Gastroesophageal sphincter (tissue), 4 donors: Measurements from ENCODE around the gene SMIM22. TPM values are rescaled to one million over a fixed set of nuclear protein-coding genes. Genes with fewer than 3 reads are reported as not detected.

ENCODE experiments used
- ATAC-seq: fragments of 150-250 bp; one replicate; pipeline ENCODE4 v1.9.1; 2016; ENCODE audit warnings: mild to moderate bottlenecking, moderate library complexity
- H3K27ac ChIP-seq, 4 donors: fragments of 200-600 bp; sonication (generic) in 3 of 4; 1 replicate in 3 of 4; 2 replicates in 1 of 4; pipeline ENCODE4 v1.5.1; 2016 to 2019
- H3K27me3 ChIP-seq: fragments of 200-600 bp; sonication (generic); one replicate; pipeline ENCODE4 v1.5.1; 2019
- H3K36me3 ChIP-seq, 2 donors: fragments of 200-600 bp; sonication (generic); one replicate each; pipeline ENCODE4 v1.5.1; 2019; ENCODE audit warnings: control low read depth in 1 of 2
- H3K4me1 ChIP-seq, 3 donors: fragments of 200-600 bp; sonication (generic); 1 replicate in 2 of 3; 2 replicates in 1 of 3; pipeline ENCODE4 v1.5.1; 2016 to 2019; ENCODE audit warnings: control low read depth in 2 of 3
- H3K4me3 ChIP-seq, 2 donors: fragments of 200-600 bp; sonication (generic); one replicate each; pipeline ENCODE4 v1.5.1; 2019; ENCODE audit warnings: mild to moderate bottlenecking in 1 of 2, moderate library complexity in 1 of 2
- H3K9me3 ChIP-seq, 3 donors: fragments of 200-600 bp; sonication (generic); one replicate each; pipeline ENCODE4 v1.5.1; 2017 to 2019; ENCODE audit warnings: control low read depth in 2 of 3
- EP300 ChIP-seq: sonication (generic); formaldehyde crosslinking; IDR thresholded peaks from one replicate; pipeline ENCODE4 v1.6.1; 2017; ENCODE audit warnings: antibody characterized with exemption, mild to moderate bottlenecking
- POLR2A ChIP-seq, 2 donors: fragments of 450-650 bp; IDR thresholded peaks; one replicate each; pipeline ENCODE4 v1.6.1; 2017; ENCODE audit warnings: antibody characterized with exemption in 2 of 2, mild to moderate bottlenecking in 2 of 2, moderate library complexity in 1 of 2
- POLR2AphosphoS5 ChIP-seq: sonication (generic); formaldehyde crosslinking; IDR thresholded peaks from one replicate; pipeline ENCODE4 v1.6.1; 2017; ENCODE audit warnings: antibody characterized with exemption
- WGBS, 2 donors: methylation state at CpG; one replicate each; pipeline ENCODE4 v1.1.5; 2018; ENCODE audit warnings: low coverage in 1 of 2; 5-methylcytosine and 5-hydroxymethylcytosine counted together
- total RNA-seq, 4 donors: library from RNA; depleted of rRNA; stranded (reverse); fragments of >200 nt; gene quantifications; one replicate each; pipeline ENCODE4 v1.1.0, GENCODE V29; 2016
- TF ChIP-seq, protein P1 (sequence below), 4 experiments: fragments of 200-600 bp in 2 of 4; fragments of 450-650 bp in 2 of 4; sonication (generic) in 1 of 4; IDR thresholded peaks; one replicate each; pipeline ENCODE4 v1.5.1; 2017 to 2019; ENCODE audit warnings: antibody characterized with exemption in 4 of 4, mild to moderate bottlenecking in 2 of 4, moderate library complexity in 2 of 4

The SMIM22 gene
- total RNA-seq, 4 donors from 2014 or later = not detected

- peaks cover 0 to 47% (median 15%) of the 10 kb centered on the region in 3 donors for H3K4me1 ChIP-seq
- H3K4me3 ChIP-seq = peak within 1 kb of the TSS; percentile 51 to 75
- H3K9me3 ChIP-seq = no peaks in the 10 kb centered on the region
- peak within 1 kb of the TSS; percentile 41 to 96 (median 94) for H3K27ac ChIP-seq
- no peaks in the 10 kb centered on the region for H3K27me3 ChIP-seq
- peaks cover 0 to 63% of the 10 kb centered on the region in 2 donors for H3K36me3 ChIP-seq
- ATAC-seq = peak; percentile 53
- TF ChIP-seq, protein P1, sequence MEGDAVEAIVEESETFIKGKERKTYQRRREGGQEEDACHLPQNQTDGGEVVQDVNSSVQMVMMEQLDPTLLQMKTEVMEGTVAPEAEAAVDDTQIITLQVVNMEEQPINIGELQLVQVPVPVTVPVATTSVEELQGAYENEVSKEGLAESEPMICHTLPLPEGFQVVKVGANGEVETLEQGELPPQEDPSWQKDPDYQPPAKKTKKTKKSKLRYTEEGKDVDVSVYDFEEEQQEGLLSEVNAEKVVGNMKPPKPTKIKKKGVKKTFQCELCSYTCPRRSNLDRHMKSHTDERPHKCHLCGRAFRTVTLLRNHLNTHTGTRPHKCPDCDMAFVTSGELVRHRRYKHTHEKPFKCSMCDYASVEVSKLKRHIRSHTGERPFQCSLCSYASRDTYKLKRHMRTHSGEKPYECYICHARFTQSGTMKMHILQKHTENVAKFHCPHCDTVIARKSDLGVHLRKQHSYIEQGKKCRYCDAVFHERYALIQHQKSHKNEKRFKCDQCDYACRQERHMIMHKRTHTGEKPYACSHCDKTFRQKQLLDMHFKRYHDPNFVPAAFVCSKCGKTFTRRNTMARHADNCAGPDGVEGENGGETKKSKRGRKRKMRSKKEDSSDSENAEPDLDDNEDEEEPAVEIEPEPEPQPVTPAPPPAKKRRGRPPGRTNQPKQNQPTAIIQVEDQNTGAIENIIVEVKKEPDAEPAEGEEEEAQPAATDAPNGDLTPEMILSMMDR (IDR thresholded peaks at IDR 0.05) = no peak
- TF ChIP-seq POLR2AphosphoS5 = peak; percentile 22
- TF ChIP-seq POLR2A (IDR thresholded peaks at IDR 0.05) = peak in 1 of 2 donors; percentile 23
- WGBS, 2 donors = 0% methylated on average over 3 of the region's 70 CpGs; no CpG with 5 or more reads in 1 of the 2 donors
Measured at GRCh38 chr16:4801962-4802658, 6.9 kb downstream of the SMIM22 start, which contains the start of gene ROGDI. TSS of gene ROGDI (minus strand) at chr16:4802633. CDS start at chr16:4802571, 62 bp downstream.

DNA sequence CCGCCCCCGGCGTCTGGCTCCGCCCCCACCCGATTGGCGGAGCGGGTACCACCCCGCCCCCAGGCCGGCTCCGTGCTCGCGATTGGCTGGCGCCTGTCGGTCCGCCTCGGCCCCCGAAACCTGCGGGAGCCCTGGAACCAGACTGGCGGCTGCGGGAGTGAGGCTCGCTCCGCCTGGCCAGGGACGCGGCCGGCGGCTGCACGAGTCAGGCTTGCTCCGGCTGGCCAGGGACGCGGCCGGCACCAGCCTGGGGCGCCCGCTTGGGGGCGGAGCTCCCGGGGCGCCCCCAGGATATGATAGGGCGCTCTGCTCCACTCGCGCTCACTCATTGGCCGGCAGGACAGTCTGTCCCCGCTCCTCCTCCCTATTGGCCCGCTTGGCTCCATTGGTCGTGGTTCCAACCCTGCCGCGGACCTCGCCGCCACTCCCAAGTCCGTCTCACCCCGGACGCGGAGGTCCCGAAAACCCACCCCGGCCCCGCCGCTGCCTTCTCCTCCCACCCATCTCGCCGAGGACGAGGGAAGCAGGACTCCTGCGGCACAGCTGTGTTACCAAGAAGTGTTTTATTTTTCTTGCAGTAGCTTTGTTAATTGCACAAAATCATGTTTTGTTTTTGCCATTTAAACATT is 7.6 kb downstream of the SMIM22 start:
- Histone ChIP-seq H3K4me3 (peak overlapping the region; percentile 51 to 75), H3K27ac (peak overlapping the region; percentile 15 to 96 (median 94)), H3K4me1 (peaks cover 0 to 47% (median 15%) of the 10 kb centered on the region in 3 donors), H3K9me3 (no peaks in the 10 kb centered on the region), H3K27me3 (no peaks in the 10 kb centered on the region), H3K36me3 (peaks cover 0 to 63% of the 10 kb centered on the region in 2 donors)
- ATAC-seq = peak; percentile 97
- TF ChIP-seq, protein P1 (IDR thresholded peaks at IDR 0.05) = peak in 3 of 4 experiments; percentile 28 to 53 (median 51)
- no peak for TF ChIP-seq POLR2AphosphoS5
- peak in 1 of 2 donors; percentile 21 for TF ChIP-seq POLR2A (IDR thresholded peaks at IDR 0.05)
- no peak for TF ChIP-seq EP300
- 0% methylated on average over 2 to 4 of the region's 59 CpGs for WGBS, 2 donors

- peaks cover 0 to 63% of the 10 kb centered on the region in 2 donors for H3K36me3 ChIP-seq
- no peaks in the 10 kb centered on the region for H3K27me3 ChIP-seq
- peaks cover 0 to 47% (median 15%) of the 10 kb centered on the region in 3 donors for H3K4me1 ChIP-seq
- TF ChIP-seq POLR2A (IDR thresholded peaks at IDR 0.05) (no peak), EP300 (no peak), POLR2AphosphoS5 (no peak)
- TF ChIP-seq, protein P1 (IDR thresholded peaks at IDR 0.05) = no peak
- WGBS, 2 donors = 36 to 50% methylated on average over 6 to 7 of the region's 8 CpGs
- no peaks in the 10 kb centered on the region for H3K9me3 ChIP-seq
- peak overlapping the region; percentile 15 to 96 (median 94) for H3K27ac ChIP-seq
- peak overlapping the region in 1 of 2 donors; percentile 75 for H3K4me3 ChIP-seq
- no peak for ATAC-seq
Measured at GRCh38 chr16:4803401-4803844, 8.3 kb downstream of the SMIM22 start.

DNA sequence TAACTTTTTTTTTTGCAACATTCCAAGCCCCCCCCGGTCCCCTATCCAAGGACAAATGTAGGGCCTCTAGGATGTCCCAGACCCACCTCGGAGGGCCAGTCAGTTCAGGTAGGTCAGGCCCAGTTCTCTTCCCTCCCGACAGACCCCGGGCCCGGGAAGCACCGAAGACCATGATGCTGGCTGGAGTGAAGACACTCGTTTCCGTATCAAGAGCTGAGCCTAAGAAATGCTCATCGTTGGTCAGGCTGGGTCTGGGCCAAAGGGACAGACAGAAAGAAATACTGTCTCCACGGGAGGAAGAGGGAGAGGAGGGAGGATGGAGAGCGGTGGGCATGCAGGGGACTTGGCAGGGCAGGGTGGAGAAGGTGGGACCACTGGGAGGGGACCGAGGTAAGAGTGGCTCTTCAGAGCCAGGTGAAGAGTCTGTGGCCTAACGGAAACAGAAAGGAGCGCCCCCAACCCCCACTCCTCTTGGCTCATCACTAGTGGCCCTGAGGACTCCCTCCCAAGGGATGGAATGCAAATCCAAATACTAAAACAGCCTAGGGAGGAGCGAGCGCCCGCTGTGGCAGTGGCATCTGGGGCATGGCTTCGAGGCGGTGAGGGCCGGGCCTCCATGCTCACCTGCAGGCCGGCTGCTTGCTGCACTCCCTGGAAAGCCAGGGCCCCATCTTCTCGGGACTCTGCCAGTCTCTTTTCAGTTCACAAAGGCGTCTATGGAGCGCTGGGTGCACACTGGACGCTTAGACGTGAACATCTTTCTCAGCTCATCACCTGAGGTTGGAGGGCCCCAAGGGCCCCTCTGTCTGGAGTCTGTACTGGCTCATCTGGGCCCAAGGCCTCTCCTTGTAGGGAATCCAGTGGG is 9.0 kb downstream of the SMIM22 start:
- Histone ChIP-seq H3K4me3 (no peak overlapping the region), H3K27me3 (no peaks in the 10 kb centered on the region), H3K9me3 (no peaks in the 10 kb centered on the region), H3K4me1 (peaks cover 0 to 47% (median 15%) of the 10 kb centered on the region in 3 donors), H3K27ac (peak overlapping the region in 3 of 4 donors; percentile 92 to 96 (median 96)), H3K36me3 (peaks cover 0 to 63% of the 10 kb centered on the region in 2 donors)
- 55 to 69% methylated on average over 10 to 17 of the region's 26 CpGs for WGBS, 2 donors
- no peak for ATAC-seq
- TF ChIP-seq POLR2A (IDR thresholded peaks at IDR 0.05) = no peak
- no peak for TF ChIP-seq EP300
- TF ChIP-seq POLR2AphosphoS5 = no peak
- TF ChIP-seq, protein P1 (IDR thresholded peaks at IDR 0.05) = no peak
